Neural cell (in vitro differentiated cells): ENCODE results near the gene MVB12A. TPM values are rescaled to one million over a fixed set of nuclear protein-coding genes. Genes with fewer than 3 reads are reported as not detected.

Source experiments
- H2AFZ ChIP-seq: fragments of 200-600, 300-800 bp; sonication (generic), shearing (Covaris generic); 2 replicates; pipeline ENCODE4 v1.6.0; 2014; ENCODE audit warnings: low read depth, mild to moderate bottlenecking, antibody characterized with exemption, low read length, moderate library complexity
- H3F3A ChIP-seq: fragments of 200-600 bp; shearing (Covaris generic); 2 replicates; pipeline ENCODE4 v1.6.1; 2016; ENCODE audit warnings: mild to moderate bottlenecking, moderate library complexity, mixed read lengths, antibody characterized with exemption, low read length; ENCODE audit not compliant: insufficient read depth, poor library complexity, severe bottlenecking
- H3K27ac ChIP-seq: fragments of 200-600, 300-800 bp; sonication (generic), shearing (Covaris generic); 2 replicates; pipeline ENCODE4 v1.5.1; 2014; ENCODE audit warnings: mild to moderate bottlenecking, low read length, moderate library complexity
- H3K27me3 ChIP-seq: fragments of 300-800, 200-600 bp; sonication (generic), shearing (Covaris generic); 2 replicates; pipeline ENCODE4 v1.6.0; 2014; ENCODE audit warnings: mild to moderate bottlenecking, low read depth, low read length, moderate library complexity; ENCODE audit not compliant: insufficient read depth
- H3K36me3 ChIP-seq: fragments of 300-800, 200-600 bp; sonication (generic), shearing (Covaris generic); 2 replicates; pipeline ENCODE4 v1.5.1; 2014; ENCODE audit warnings: mild to moderate bottlenecking, antibody characterized with exemption, low read length, moderate library complexity; ENCODE audit not compliant: insufficient read depth
- H3K4me2 ChIP-seq: fragments of 300-800, 200-600 bp; sonication (generic), shearing (Covaris generic); 2 replicates; pipeline ENCODE4 v1.6.0; 2014; ENCODE audit warnings: mild to moderate bottlenecking, low read length
- H3K4me3 ChIP-seq: fragments of 300-800, 200-600 bp; sonication (generic), shearing (Covaris generic); 2 replicates; pipeline ENCODE4 v1.5.1; 2014; ENCODE audit warnings: mild to moderate bottlenecking, low read length, moderate library complexity
- H3K79me2 ChIP-seq: fragments of 200-600 bp; shearing (Covaris generic); replicated peaks from 2 replicates; pipeline ENCODE4 v1.6.0; 2014; ENCODE audit warnings: mild to moderate bottlenecking, low read length, moderate library complexity; ENCODE audit not compliant: insufficient read depth
- H3K9ac ChIP-seq: fragments of 300-800, 200-600 bp; sonication (generic), shearing (Covaris generic); 2 replicates; pipeline ENCODE4 v1.6.1; 2016; ENCODE audit warnings: mild to moderate bottlenecking, low read length, mixed read lengths
- H3K9me2 ChIP-seq: fragments of 200-600 bp; shearing (Covaris generic); 2 replicates; pipeline ENCODE4 v1.6.1; 2016; ENCODE audit warnings: mild to moderate bottlenecking, low read length, mixed read lengths; ENCODE audit not compliant: insufficient read depth
- H3K9me3 ChIP-seq: fragments of 200-600, 300-800 bp; sonication (generic), shearing (Covaris generic); 2 replicates; pipeline ENCODE4 v1.6.1; 2016; ENCODE audit warnings: mild to moderate bottlenecking, mixed run types, low read length, moderate library complexity, mixed read lengths
- H4K20me1 ChIP-seq: fragments of 200-600 bp; shearing (Covaris generic); 2 replicates; pipeline ENCODE4 v1.6.1; 2016; ENCODE audit warnings: mild to moderate bottlenecking, mixed run types; ENCODE audit not compliant: insufficient read depth
- CTCF ChIP-seq: fragments of 450-650 bp; IDR thresholded peaks from 2 replicates; pipeline ENCODE4 v1.5.1; 2014; ENCODE audit warnings: antibody characterized with exemption, mild to moderate bottlenecking, moderate library complexity; ENCODE audit not compliant: poor library complexity, severe bottlenecking
- EP300 ChIP-seq: fragments of 450-650 bp; conservative IDR thresholded peaks from 2 replicates; pipeline ENCODE4 v1.6.1; 2014; ENCODE audit warnings: antibody characterized with exemption, mild to moderate bottlenecking, moderate library complexity; ENCODE audit not compliant: poor library complexity, severe bottlenecking
- EZH2 ChIP-seq: fragments of 200-600, 300-800 bp; shearing (Covaris generic), sonication (generic); IDR thresholded peaks from 2 replicates; pipeline ENCODE4 v1.6.1; 2014; ENCODE audit warnings: antibody characterized with exemption, low read length, borderline replicate concordance, mild to moderate bottlenecking; ENCODE audit not compliant: insufficient read depth, poor library complexity, severe bottlenecking
- MXI1 ChIP-seq: fragments of 450-650 bp; conservative IDR thresholded peaks from 2 replicates; pipeline ENCODE4 v1.6.1; 2014; ENCODE audit warnings: antibody characterized with exemption, mild to moderate bottlenecking; ENCODE audit not compliant: poor library complexity, severe bottlenecking
- POLR2AphosphoS5 ChIP-seq: IDR thresholded peaks from 2 replicates; pipeline ENCODE4 v1.6.1; 2012
- RAD21 ChIP-seq: fragments of 450-650 bp; conservative IDR thresholded peaks from 2 replicates; pipeline ENCODE4 v1.6.1; 2014; ENCODE audit warnings: antibody characterized with exemption, mild to moderate bottlenecking, moderate library complexity
- REST ChIP-seq: IDR thresholded peaks from 2 replicates; pipeline ENCODE4 v1.6.1; 2012; ENCODE audit warnings: borderline replicate concordance
- SMC3 ChIP-seq: fragments of 450-650 bp; conservative IDR thresholded peaks from 2 replicates; pipeline ENCODE4 v1.6.1; 2014; ENCODE audit warnings: antibody characterized with exemption, mild to moderate bottlenecking, moderate library complexity; ENCODE audit not compliant: poor library complexity
- TAF1 ChIP-seq: IDR thresholded peaks from 2 replicates; pipeline ENCODE4 v1.6.1; 2012; ENCODE audit warnings: low read depth
- polyA plus RNA-seq: library from polyadenylated mRNA; depleted of rRNA; stranded (reverse); fragments of >200 nt; gene quantifications from 2 replicates; pipeline ENCODE4 v1.2.3, GENCODE V29; 2014

MVB12A gene
- polyA plus RNA-seq, 1 donor from 2014 or later, result 43.8 TPM

- TF ChIP-seq POLR2AphosphoS5 (no peak), SMC3 (no peak)
- Histone ChIP-seq H3K9ac (peak overlapping the region; percentile 26), H3K27ac (no peak overlapping the region), H3K4me3 (peak overlapping the region; percentile 23), H3K36me3 (no peaks in the 10 kb centered on the region), H3K9me3 (no peaks in the 10 kb centered on the region), H3K4me2 (no peak overlapping the region), H4K20me1 (no peaks in the 10 kb centered on the region), H3K9me2 (no peaks in the 10 kb centered on the region), H3F3A (no peaks in the 10 kb centered on the region), H2AFZ (no peak overlapping the region), H3K79me2 (no peaks in the 10 kb centered on the region), H3K27me3 (peaks cover 16% of the 10 kb centered on the region)
These were observed 34.8 kb downstream of the MVB12A start for GRCh38 chr19:17454576-17455071.

GRCh38 chr19:17455308-17456123, 35.7 kb downstream of the MVB12A start:
- TF ChIP-seq REST, result no peak
- no peak for TF ChIP-seq EP300
- TF ChIP-seq EZH2, result no peak
- TF ChIP-seq MXI1, result no peak
- TF ChIP-seq POLR2AphosphoS5, result no peak
- TF ChIP-seq CTCF, result no peak
- no peak overlapping the region for H3K4me2 ChIP-seq
- no peak overlapping the region for H2AFZ ChIP-seq
- H3K9ac ChIP-seq, result no peak overlapping the region
- no peaks in the 10 kb centered on the region for H3K36me3 ChIP-seq
- no peak overlapping the region for H3K4me3 ChIP-seq
- no peaks in the 10 kb centered on the region for H3K9me2 ChIP-seq
- H3K27me3 ChIP-seq, result peaks cover 16% of the 10 kb centered on the region
- H3K27ac ChIP-seq, result no peak overlapping the region
- no peaks in the 10 kb centered on the region for H3K79me2 ChIP-seq
- H3K9me3 ChIP-seq, result no peaks in the 10 kb centered on the region
- no peaks in the 10 kb centered on the region for H4K20me1 ChIP-seq
- no peaks in the 10 kb centered on the region for H3F3A ChIP-seq

GRCh38 chr19:17456127-17456526, 36.3 kb downstream of the MVB12A start:
- Histone ChIP-seq H3K9ac (no peak overlapping the region), H3F3A (no peaks in the 10 kb centered on the region), H3K36me3 (no peaks in the 10 kb centered on the region), H3K4me2 (no peak overlapping the region), H3K4me3 (no peak overlapping the region), H3K27me3 (peaks cover 16% of the 10 kb centered on the region), H2AFZ (no peak overlapping the region), H4K20me1 (no peaks in the 10 kb centered on the region), H3K27ac (no peak overlapping the region), H3K9me2 (no peaks in the 10 kb centered on the region), H3K9me3 (no peaks in the 10 kb centered on the region), H3K79me2 (no peaks in the 10 kb centered on the region)
- TF ChIP-seq MXI1 (no peak), RAD21 (no peak), TAF1 (no peak), CTCF (no peak), EZH2 (no peak), REST (no peak), SMC3 (no peak), EP300 (no peak), POLR2AphosphoS5 (no peak)
